Brain microvascular endothelial cell (primary cell): ENCODE results near the gene PARM1.

Experiments used
- DNase-seq: peaks from one replicate; pipeline ENCODE4 v3.0.0-alpha.2; 2020
- H3K27ac ChIP-seq: fragments of 250-450 bp; sonication (Bioruptor Pico); 2 replicates; pipeline ENCODE4 v1.5.1; 2020; ENCODE audit warnings: mild to moderate bottlenecking, moderate library complexity
- H3K27me3 ChIP-seq: fragments of 250-450 bp; sonication (Bioruptor Pico); replicated peaks from 2 replicates; pipeline ENCODE4 v1.5.1; 2020; ENCODE audit warnings: mild to moderate bottlenecking
- H3K36me3 ChIP-seq: fragments of 250-450 bp; sonication (Bioruptor Pico); replicated peaks from 2 replicates; pipeline ENCODE4 v1.5.1; 2020; ENCODE audit warnings: mild to moderate bottlenecking
- H3K4me3 ChIP-seq: 2 replicates; pipeline ENCODE4 v1.5.1; 2011; ENCODE audit warnings: low read depth, mild to moderate bottlenecking, control low read depth, low read length, moderate library complexity
- in situ Hi-C: cut with HindIII; loops from 2 replicates; pipeline ENCODE4 v1.10.0; 2017; ENCODE audit warnings: low sequenced_read_pairs, low pct_ligation_motif_present
- TF ChIP-seq, protein P1 (sequence below): IDR thresholded peaks from 2 replicates; pipeline ENCODE4 v1.5.1; 2011; ENCODE audit warnings: low read depth, mild to moderate bottlenecking, moderate library complexity, low read length, control low read depth, inconsistent platforms; ENCODE audit errors: missing control alignments

Gene PARM1

DNA sequence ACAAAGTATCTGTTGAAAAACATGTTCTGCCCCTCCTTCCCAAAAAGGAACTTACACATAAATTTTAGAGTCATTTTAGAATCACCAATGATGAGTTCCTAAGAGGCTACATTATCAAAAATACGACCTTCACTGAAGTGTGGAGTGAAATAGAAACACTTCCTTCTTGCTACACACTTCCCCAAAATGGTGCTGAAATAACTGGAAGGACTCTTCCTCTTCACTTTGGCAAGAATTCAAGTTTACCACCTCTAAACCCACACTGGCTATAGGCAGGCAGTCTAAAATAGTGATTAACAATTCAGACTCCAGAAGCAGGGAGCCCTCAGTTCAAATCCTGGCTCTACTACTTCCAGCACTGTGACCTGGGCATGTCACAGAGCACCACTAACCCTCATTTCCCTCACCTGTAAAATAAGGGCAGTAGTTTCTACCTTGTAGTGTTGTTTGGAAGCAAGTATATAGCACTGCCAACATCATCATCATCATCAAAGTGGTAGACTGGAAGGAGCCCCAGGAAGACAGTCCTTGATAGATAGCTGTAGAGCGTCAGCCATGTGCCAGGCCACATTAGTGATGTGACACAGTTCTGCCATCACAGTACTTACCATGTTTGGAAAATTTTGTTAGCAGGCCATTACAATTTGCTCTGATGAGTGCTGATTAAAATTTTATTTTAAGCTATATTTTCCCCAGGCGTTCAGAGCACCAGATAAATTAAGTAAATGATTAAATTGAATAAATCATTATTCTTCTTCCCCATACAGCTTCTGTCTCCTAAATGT, 103.3 kb downstream of the PARM1 start:
- no peak for DNase-seq
- H3K27ac ChIP-seq, result no peak overlapping the region
- no peaks in the 10 kb centered on the region for H3K27me3 ChIP-seq
- H3K36me3 ChIP-seq, result no peaks in the 10 kb centered on the region
- in situ Hi-C loops, result no loop called here
- no peak overlapping the region for H3K4me3 ChIP-seq
- TF ChIP-seq, protein P1, sequence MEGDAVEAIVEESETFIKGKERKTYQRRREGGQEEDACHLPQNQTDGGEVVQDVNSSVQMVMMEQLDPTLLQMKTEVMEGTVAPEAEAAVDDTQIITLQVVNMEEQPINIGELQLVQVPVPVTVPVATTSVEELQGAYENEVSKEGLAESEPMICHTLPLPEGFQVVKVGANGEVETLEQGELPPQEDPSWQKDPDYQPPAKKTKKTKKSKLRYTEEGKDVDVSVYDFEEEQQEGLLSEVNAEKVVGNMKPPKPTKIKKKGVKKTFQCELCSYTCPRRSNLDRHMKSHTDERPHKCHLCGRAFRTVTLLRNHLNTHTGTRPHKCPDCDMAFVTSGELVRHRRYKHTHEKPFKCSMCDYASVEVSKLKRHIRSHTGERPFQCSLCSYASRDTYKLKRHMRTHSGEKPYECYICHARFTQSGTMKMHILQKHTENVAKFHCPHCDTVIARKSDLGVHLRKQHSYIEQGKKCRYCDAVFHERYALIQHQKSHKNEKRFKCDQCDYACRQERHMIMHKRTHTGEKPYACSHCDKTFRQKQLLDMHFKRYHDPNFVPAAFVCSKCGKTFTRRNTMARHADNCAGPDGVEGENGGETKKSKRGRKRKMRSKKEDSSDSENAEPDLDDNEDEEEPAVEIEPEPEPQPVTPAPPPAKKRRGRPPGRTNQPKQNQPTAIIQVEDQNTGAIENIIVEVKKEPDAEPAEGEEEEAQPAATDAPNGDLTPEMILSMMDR, result no peak

GRCh38 chr4:75037252-75037651, 104.3 kb downstream of the PARM1 start:
- no peak overlapping the region for H3K4me3 ChIP-seq
- in situ Hi-C loops, result no loop called here

GRCh38 chr4:75038376-75038775, 105.5 kb downstream of the PARM1 start:
- no peak for DNase-seq
- TF ChIP-seq, protein P1, result no peak
- no peaks in the 10 kb centered on the region for H3K36me3 ChIP-seq
- H3K27ac ChIP-seq, result no peak overlapping the region
- H3K27me3 ChIP-seq, result no peaks in the 10 kb centered on the region
- in situ Hi-C loops, result no loop called here
- H3K4me3 ChIP-seq, result no peak overlapping the region

More at GRCh38 chr4:75037252-75037651, 104.3 kb downstream of the PARM1 start:
- no peak overlapping the region for H3K27ac ChIP-seq
- no peaks in the 10 kb centered on the region for H3K36me3 ChIP-seq
- TF ChIP-seq, protein P1, result no peak
- no peak for DNase-seq
- H3K27me3 ChIP-seq, result no peaks in the 10 kb centered on the region

DNA sequence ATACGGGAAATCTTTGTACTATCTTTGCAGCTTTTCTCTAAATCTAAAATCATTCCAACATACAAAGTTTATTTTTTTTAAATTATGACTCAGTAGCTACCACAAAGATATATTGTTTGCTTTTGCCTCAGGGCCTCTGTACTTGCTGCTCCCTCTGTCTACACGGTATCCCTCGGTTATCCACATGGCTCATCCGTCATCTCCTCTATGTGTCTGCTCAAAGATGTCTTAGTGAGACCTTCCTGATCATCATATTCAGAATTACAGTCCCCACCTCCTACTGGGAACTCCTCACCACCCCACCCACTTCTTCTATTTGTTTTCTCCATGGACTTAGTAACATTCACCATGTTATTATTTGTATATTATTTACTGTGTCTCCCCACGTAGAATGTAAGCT, 107.8 kb downstream of the PARM1 start:
- H3K4me3 ChIP-seq, result no peak overlapping the region
- no peak for DNase-seq
- H3K27ac ChIP-seq, result no peak overlapping the region
- H3K27me3 ChIP-seq, result no peaks in the 10 kb centered on the region
- TF ChIP-seq, protein P1, result no peak
- in situ Hi-C loops, result no loop called here
- H3K36me3 ChIP-seq, result no peaks in the 10 kb centered on the region

DNA sequence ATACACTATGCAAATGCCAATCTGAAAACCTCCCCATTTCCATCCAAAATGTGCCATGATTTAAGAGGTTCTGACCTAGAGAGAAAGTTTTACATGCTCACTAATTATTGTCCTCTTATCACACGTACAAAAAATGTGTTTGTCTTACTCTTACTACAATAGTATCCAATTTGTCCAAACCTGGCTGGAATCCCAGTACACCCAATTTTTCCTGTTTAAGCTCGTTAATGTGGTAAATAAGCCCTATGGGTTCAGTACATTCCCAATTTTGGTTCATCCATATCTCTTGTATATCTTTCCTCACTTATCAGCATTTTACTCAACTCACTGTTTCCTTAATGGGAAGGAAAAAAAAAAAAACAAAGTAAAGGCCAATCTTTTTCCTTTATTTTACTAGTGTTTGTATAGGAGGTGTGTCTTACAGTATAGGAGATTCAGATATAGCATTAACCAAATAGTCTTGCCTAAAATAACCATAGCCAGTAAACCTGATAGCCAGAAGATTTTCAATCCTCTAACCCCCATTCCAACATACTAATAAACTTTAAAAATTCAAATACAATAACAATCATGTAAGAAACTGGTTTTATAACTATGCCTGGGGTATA, 109.8 kb downstream of the PARM1 start:
- Histone ChIP-seq H3K36me3 (no peaks in the 10 kb centered on the region), H3K27me3 (no peaks in the 10 kb centered on the region), H3K4me3 (no peak overlapping the region), H3K27ac (no peak overlapping the region)
- no peak for DNase-seq
- TF ChIP-seq, protein P1, result no peak
- in situ Hi-C loops, result no loop called here
